ENCODE results near the gene ZNF710.
"Not testable (repeated sequence)": the region's sequence is repeated elsewhere in the genome, so short reads cannot be mapped to it uniquely, and the experiment has no call there.

ZNF710 gene

DNA sequence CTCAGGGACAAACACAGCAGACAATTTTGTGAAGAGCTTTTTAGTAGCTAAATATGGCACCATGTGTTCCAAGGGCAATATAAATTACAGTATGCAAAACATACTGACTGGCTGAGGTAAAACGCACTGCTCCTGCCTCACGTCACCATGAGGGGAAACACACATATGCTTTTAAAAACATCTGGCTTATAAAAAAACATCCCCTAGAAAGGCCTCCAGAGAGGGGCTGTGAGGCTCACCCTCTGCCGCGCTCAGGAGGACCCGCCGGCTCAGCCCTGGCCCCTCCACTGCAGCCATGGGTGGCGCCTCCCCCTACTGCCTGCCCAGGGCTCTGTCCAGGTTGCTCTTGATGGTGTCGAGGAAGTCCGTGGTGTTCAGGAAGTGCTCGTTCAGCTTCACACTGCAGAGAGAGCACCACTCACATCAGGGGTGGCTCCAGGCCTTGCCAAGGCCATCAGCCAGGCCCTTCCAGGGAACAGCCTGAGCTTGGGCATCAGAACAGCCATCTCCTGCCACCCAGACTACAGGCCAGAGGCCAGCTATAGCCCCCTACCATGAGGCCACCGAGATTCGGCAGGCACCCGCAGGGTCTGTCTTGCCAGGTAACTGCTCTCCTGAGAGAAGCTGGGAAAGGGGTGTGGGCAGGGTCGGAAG lies 83.0 kb downstream of the ZNF710 start:
- no peak for DNase-seq

- DNase-seq = no peak
These were observed 83.8 kb downstream of the ZNF710 start for GRCh38 chr15:90084876-90085423.

GRCh38 chr15:90085565-90085964 lies 84.4 kb downstream of the ZNF710 start:
- no peak for DNase-seq

DNA sequence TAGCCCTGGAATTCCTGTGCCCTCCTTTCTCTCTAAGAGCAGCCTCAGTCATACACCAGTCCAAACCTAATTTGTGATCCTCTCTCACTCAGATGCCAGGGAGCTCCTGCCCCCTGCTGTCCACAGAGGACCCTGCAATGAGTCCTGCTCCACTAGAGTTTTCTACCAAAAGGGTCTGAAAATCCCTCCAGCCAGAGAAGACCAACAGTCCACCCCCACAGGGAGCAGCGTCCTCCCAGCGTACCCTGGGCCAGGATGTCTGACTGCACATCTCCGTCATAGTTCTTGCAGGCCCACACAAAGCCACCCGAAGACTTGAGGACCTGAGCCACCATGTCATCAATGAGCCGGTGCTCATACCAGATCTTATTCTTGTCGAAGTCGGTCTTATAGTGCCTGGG lies 85.7 kb downstream of the ZNF710 start:
- peak in 1 of 2 experiments; percentile 14 for DNase-seq

DNA sequence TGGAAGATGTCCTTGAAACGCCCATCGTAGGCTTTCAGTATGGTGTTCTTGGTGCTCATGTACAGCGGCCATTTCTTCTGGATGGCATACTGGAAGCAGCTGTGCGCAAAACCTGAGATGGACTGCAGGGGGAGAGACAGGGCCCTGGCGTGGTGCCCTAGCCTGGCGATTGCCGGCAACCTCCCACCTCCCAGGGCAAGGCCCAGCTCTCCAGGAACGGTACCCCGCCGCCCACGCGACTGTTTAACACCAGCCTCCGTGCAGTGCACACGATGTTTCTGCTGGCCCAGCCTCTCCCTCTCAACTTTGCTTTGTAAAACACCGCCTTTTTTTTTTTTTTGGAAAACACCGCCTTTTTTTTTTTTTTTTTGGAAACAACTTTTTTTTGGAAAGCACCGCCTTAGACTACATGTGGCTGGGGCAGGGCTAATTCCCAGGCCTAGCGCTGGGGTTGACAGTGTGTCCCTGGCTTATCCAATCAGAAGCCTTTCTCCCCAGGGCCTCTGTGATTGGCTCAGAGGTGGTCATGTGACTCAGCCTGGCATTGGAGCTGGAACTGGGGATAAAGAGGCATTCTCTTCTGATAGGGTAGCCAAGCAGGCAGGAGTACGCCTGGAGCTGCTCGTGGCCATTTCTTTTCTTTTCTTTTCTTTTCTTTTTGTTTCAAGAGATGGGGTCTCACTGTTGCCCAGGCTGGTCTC lies 86.5 kb downstream of the ZNF710 start:
- peak in 1 of 2 experiments; percentile 21 for DNase-seq

DNA sequence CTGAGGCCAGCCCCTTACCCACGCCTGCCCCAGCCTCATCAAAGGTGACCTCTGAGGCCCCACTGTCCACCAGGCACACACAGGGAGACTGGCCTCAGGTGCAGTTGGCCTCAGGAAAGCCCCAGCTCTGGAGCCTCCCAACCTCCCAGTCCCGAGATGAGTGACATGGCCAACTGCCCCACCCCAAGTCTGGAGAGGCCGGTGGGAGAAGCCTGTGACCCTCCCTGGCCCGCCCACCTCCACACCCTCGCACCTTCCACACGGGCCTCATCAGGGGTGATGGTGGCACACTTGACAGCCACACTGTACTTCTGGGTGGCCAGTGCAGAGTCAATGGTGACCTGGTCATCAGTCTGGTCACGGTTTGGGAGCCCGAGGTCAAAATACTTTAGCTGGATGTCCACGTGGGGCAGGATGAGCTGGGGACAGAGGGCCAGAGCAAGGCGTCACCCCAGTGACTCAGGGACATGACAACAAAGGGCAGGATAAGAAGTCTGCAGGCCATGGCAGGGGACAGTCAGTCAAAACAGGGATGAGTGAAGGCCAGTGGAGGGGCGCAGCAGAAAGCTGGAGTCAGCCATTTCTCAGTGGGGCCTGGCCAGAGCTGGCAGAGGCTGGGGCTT lies 89.2 kb downstream of the ZNF710 start:
- no peak for DNase-seq

DNA sequence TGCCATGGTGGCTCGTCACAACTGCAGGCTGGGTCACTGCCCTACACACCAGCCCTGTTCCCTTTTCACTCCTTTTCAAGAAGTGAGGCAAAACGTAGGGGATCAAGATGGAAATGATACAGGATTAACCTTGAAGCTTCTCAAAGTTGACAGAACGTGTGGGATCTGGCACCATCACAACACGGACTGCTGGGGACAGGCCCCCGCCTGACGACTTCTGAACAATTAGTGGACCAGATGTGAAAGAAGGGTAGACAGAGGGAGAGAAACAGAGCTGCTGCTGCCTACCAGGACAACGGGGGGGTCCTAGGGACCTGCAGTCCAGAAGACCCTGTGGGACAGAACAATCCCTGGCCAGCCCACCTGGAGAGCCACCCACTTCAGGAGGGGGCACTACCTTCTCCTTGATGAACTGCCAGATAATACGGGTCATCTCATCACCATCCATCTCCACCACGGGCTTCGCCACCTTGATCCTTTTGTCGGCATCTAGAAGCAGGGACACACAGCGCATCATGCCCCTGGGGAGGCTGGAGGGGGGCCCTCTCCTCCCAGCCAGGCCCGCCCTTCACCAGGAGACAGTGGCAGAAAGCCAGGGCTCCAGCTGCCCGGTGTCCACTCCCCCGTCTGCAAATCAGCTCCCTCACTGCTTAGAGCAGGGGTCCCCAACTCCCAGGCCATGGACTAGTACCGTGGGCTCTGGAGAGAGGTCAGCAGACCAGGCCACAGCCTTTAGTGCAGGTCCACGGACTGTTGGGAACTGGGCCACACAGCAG lies 90.2 kb downstream of the ZNF710 start:
- no peak for DNase-seq

DNA sequence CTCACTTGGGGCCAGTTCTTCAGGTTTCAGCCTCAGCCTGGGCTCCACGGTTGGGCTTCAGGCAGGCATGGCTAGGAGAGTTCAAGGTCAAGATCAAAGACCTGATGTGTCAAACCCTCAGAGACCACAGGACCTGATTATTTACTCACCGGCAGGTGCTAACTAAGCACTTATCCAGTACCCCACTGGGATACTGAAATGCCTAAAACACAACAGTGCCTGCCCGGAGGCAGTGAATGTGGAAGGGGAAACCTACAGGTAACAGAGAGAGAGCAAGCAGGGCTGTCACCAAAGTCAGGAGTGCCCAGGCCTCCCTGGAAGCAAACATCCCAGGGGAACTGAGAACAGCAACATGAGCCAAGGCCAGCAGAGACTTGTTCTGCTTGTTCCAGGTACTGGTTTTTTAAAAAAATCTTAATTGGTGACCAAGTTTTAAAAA lies 94.4 kb downstream of the ZNF710 start:
- no peak for DNase-seq

DNA sequence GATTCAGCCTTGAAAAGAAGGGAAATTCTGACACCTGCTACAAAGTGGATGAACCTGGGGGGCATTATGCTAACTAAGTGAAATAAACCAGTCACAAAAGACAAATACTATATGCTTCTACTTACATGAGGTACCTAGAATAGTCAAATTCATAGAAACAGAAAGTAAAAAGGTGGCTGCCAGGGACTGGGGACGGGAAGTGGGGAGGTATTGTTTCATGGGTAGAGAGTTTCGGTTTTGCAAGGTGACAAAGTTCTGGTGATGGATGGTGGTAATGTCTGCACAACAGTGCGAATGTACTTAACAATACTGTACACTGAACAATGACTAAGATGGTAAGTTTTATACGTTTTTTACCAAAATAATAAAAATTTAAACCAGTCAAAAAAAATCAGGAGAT lies 96.4 kb downstream of the ZNF710 start:
- no peak for DNase-seq

DNA sequence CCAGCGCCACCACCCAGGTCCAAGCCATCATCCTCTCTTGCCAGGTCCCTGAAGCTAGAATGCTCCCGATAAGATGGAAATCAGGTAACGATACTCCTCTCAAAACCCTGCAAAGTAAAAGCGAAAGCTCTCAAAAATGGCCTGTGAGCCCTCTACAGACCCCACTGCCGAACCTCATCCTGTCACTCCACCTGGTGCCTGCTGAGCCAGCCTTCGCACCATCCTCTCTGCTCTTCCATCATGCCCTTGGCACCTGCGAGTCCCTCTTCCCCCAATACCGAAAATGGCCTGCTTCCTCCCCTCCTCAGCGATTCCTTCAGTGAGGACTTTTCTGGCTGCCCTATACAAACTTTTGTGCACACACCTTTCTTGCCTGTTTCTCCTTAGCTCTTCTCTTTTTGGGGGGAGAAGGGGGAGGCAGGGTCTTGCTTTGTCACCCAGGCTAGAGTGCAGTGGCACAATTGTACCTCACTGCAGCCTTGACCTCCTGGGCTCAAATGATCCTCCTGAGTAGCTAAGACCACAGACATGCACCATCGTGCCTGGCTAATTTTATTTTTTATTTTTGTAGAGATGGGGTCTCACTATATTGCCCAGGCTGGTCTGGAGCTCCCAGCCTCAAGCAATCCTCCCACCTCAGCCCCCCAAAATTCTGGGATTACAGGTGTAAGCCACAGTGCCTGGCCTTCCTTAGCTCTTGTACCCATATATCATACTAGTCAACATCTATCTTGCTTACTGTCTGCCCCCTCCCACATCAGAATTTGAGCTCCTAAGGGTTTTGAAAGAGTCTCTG lies 98.1 kb downstream of the ZNF710 start:
- no peak for DNase-seq

GRCh38 chr15:90099868-90100831 lies 99.0 kb downstream of the ZNF710 start:
- DNase-seq = peak in 1 of 2 experiments; percentile 40

DNA sequence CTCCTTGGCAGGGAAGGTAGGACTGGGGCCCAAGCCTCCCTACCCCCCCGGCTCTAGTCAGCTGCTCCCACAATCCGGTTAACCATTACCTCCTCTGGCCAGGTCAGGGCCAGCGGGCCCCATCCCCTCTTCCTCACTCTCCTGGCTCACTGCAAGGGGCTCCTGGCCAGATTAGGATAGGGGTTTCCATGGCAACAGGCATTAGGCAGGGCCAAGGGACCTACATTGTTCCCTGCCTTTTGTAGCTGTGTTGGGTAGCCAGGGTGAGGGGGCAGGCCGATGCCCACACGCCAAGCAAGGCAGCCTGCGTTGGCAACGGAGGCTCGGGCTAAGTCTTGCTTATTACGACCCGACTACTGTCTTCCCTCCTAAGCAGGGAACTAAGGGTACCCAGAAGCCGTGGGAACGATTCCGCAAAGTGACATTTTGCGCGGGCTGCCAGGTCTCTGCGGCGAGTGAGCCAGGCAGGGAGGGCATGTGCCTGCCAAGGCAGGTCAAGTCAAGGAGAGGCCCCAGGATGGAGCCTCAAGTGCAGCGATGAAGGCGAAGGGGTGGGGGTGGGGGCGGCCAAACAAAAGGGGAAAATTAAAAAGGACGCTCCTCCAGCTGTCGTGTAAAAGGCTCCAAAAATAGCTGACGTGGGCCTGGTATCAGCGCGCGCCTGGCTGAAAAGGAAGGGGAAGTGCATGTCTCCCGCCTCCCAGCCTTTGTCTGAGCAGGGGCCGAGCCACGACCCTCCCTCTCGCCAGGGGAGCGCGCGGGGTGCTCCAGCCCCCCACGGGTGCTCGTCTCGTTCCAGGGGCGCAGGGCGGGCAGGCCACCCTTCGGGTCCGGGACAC lies 100.2 kb downstream of the ZNF710 start:
- peak in 1 of 2 experiments; percentile 40 for DNase-seq

DNA sequence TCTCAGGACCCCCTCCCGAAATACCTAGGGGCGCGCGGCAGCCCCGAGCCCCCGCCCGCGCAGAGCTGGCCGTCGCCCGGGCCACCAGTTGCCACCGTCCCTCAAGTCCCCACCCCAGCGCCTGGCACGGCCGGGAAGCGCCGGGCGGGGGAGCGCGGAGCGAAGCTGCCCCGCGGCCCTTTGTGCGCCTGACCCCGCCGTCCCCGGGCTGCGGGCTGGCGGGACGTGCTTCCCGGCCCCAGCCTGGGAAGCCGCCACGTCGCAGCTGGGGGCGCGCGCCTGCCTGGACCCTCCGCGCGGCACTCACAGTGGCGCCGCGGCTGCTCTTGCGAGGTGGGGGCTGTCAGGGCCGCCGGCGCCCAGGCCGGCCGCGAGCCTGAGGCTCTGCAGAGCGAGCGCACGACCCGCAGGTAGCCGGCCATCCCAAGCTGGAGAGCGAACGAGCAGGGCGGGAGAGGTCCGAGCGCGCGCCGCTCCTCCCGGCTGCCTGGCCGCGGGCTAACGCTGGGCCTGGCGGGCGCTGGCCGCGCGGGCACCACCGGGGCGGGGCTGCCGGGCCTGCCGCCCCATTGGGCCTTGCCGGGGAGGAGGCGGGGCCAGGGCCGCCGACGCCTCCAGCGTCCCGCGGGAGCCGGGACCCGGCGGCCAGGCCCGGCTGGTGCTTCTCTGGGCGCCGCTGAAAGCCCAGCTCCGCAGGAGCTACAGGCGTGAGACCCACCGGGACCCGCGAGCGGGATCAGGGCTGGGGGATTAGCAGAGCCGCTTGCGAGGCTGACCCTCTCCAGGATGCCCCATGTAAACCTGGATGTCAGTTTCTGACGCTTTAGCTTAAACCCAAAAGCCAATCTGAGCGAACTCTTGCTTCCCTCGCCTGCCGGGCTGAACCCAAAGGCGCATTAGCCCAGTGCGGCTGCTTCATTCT lies 101.1 kb downstream of the ZNF710 start, which contains the start of gene IDH2:
Gene IDH2, minus strand, starts transcription at position 500 of the 922 bp plus-strand sequence. Its CDS starts 78 bp downstream, at position 422.
- peak; percentile 43 to 87 for DNase-seq

GRCh38 chr15:90103701-90104329 lies 102.7 kb downstream of the ZNF710 start:
- no peak for DNase-seq

DNA sequence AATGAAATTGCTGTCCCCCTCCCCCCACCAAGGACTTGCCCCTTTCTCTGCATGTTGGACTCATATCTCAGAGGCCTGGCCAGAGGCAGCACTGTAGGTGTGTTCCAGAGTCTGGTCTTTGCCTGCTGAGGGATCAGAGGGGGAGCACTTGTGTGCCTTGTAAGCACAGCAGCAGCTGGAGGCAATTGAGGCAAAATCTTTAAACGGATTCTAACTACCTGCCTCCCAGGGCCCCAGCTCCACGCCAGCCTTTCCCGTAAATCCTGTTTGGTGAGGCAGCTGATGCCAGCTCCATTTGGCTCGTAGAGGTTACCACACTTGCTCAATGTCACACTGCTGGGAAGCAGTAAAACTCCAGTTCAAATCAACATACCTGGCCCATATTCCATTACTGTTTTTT lies 103.4 kb downstream of the ZNF710 start:
- DNase-seq = no peak

DNA sequence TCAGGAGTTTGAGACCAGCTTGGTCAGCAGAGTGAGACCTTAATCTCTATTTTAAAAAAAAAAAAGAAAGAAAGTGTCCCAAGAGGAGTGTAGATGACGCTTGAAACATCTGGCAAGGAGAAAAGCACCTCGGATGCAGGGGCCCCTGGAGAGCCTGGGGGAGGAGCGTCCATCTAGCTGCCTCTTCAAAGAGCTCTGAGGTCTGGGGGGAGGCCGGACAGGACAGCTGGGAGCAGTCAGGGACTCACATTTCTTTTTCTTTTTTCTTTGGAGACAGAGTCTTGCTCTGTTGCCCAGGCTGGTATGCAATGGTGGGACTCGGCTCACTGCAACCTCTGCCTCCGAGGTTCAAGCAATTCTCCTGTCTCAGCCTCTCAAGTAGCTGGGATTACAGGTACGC lies 104.4 kb downstream of the ZNF710 start:
- DNase-seq = no peak

- DNase-seq = peak in 1 of 2 experiments; percentile 17
These were observed 105.5 kb downstream of the ZNF710 start for GRCh38 chr15:90106522-90107117.

GRCh38 chr15:90108038-90108437 lies 106.9 kb downstream of the ZNF710 start:
- DNase-seq = not testable (repeated sequence)

Data from NCI-H446 (cell line).